GM10266 (cell line): Measurements from ENCODE around the gene TP53RK.

Experiments used
- DNase-seq: peaks from one replicate; pipeline ENCODE4 v3.0.0; 2012; ENCODE audit errors: extremely low spot score
- CTCF ChIP-seq: IDR thresholded peaks from 2 replicates; pipeline ENCODE4 v1.5.1; 2012; ENCODE audit warnings: mild to moderate bottlenecking, low read depth; ENCODE audit not compliant: control insufficient read depth, insufficient read depth; ENCODE audit errors: missing control alignments

TP53RK gene

DNA sequence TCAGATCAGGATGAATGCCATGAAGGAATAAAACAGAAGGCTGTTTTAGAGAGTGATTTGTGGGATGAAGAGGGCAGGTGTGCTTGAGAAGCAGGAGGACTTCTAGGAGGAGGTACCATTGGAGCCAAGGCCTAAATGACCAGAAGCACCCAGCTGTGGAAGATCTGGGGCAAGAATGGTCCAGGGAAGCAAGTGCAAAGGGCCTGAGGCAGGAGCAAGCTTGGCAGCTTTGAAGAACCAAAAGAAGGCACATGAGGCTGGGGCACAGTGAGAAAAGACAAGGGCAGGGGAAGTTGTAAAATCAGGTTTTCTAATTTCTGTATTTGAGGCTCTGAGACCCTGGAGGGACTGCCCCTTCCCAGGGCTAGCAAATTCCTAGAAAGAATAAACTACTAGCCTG is 47.8 kb downstream of the TP53RK start:
- no peak for DNase-seq
- no peak for TF ChIP-seq CTCF

DNA sequence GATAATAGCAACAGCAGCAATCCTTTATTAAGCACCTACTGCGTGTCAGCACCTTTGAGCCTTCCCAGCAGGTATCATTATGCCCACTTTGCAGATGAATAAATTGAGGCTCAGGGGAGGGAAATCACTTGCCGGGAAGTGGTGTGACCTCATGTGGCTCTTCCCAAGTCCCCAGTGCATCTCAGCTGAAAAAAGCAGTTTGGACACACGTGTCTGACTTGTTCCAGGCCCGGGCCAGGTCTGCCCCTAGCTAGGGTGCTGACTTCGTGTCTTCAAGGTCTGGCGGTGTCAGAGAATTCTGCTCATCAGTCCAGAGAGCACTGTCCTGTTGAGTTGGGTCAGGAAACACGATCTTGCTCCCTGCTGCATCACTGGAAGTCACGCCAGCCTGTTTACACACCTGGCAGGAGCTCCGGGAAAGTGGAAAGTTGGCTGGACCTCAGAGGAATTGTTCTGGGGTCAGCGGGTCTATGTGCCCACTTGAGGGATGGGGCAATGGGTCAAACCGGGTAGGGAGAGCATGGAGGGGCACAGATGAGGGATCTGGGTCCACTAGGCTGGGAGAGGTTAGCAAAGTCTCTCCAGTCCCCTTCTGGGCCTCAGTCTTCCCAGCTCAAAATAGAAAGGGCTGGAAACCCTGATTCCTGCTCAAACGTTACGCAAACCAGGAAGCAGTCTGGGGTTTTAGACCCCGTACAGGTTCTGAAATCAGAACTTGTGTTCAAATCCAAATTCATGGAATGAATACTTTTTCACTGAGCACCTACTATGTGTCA is 48.5 kb downstream of the TP53RK start:
- no peak for TF ChIP-seq CTCF
- no peak for DNase-seq

DNA sequence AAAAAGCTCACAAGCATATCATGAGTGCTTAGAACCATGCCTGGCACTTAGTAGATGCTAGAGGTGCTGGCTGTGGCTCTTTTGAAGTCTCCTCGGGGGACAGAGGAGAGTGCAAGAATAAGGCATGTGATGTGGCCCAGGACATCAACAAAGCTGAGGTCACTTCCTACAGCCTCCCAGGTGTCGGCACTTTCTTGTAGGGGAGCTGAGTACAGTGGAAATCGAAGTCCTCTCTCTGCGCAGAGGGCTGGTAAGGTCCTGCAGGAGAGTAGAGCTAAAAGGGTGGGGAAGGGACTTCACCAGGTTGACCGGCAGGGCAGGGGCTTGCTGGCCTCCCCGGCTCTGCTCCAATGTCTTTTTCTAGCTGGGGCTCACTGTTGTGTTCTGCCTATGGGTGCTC is 49.2 kb downstream of the TP53RK start:
- no peak for TF ChIP-seq CTCF
- no peak for DNase-seq

DNA sequence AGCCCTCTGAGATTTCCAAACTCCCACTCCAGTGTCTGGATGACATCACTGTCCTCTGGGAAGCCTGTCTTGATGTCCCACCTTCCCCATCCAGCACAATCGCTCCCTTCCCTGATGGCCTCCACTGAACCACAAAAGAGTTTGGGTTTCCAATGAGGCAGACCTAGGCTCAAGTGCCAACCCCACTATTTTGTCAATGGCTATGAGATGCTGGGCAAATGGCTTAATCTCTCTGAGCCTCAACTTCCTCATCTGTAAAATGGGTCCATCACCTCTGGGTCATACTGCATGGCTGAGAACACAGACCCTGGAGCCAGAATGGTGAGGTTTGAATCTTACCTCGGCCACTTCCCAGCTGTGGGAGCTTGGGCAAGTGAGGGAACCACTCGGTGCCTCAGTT is 49.7 kb downstream of the TP53RK start:
- DNase-seq: no peak
- TF ChIP-seq CTCF: no peak

GRCh38 chr20:46638898-46639274 is 50.4 kb downstream of the TP53RK start:
- DNase-seq: no peak
- no peak for TF ChIP-seq CTCF

GRCh38 chr20:46638134-46638897 is 50.9 kb downstream of the TP53RK start:
- no peak for TF ChIP-seq CTCF
- DNase-seq: no peak

DNA sequence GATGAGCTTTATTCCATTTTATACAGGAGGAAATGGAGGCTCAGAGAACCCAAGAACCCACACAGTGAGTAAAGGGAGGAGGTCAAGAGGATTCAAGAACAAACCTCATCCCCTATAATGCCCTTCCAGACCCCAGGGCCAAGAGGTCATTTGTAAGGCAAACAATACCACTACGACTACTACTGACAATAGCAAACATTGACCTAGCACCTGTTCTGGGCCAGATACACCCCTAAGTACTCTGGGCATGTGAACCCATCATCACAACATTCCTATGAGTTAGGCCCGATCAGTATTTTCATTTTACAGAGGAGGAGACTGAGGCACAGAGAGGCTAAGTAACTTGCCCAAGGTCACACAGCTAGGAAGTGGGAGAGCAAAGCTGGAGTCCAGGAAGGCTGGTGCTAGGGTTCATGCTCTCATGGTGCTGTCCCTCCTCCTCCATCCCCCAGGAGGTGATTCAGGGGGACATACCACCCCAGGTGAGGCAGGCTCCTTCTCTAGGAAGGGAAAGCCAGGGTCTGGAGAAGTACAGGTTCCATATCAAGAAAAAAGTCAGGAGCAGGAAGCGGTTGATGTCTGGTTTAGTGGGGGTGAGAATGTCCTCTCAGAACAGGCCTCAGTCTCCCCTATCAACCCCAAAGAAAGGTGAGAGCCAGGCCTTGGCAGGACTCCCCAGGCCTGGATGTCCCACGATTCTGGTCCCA is 51.7 kb downstream of the TP53RK start:
- no peak for TF ChIP-seq CTCF
- no peak for DNase-seq
